GM23248 (cell line): Measurements from ENCODE around the gene ZFYVE9.

Experiments used
- EZH2 ChIP-seq: fragments of 200-600 bp; sonication (generic); IDR thresholded peaks from 2 replicates; pipeline ENCODE4 v1.6.1; 2018; ENCODE audit warnings: antibody characterized with exemption, mild to moderate bottlenecking; ENCODE audit not compliant: insufficient read depth, poor library complexity, severe bottlenecking
- EZH2phosphoT487 ChIP-seq: fragments of 200-600 bp; sonication (generic); IDR thresholded peaks from 2 replicates; pipeline ENCODE4 v1.6.1; 2018; ENCODE audit warnings: antibody characterized with exemption, moderate library complexity, mild to moderate bottlenecking, low read depth; ENCODE audit not compliant: insufficient read depth

DNA sequence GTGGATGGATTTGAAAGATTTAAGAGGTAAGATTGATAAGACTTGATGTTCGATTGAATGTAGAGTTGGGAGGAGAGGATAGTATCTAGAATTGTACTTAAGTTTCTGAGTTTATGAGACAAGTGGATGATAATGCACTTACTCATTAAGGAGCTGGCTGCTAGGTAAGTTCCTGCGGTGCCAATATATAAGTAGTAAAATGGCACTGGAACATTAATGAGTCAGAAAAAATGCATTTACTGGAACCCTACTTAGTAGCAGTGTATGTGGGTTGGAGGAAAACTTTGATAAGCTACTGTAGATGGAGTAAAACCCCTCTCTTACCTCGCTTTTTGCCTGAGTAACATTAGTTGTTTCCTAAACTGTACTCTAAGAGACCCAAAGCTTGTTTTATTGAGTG, 68.2 kb downstream of the ZFYVE9 start:
- no peak for TF ChIP-seq EZH2
- no peak for TF ChIP-seq EZH2phosphoT487
